Measurements from ENCODE around the gene TTBK1.

Gene TTBK1

DNA sequence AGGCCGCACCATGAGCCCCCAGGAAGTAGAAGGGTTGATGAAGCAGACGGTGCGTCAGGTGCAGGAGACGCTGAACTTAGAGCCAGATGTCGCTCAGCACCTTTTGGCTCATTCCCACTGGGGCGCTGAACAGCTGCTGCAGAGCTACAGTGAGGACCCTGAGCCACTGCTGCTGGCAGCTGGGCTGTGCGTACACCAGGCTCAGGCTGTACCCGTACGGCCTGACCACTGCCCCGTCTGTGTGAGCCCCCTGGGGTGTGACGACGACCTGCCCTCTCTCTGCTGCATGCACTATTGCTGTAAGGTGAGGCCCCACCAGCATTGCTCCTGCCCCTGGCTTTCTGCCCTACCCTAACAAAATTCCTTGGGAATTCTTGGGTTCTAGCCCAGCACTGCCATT is 27.1 kb upstream of the TTBK1 start:
- no peak for TF ChIP-seq GATA1 (IDR thresholded peaks at IDR 0.05; ENCODE audit: low read depth, low read length)
- no peak for TF ChIP-seq POLR2A (IDR thresholded peaks at IDR 0.05; ENCODE audit: low read length)

DNA sequence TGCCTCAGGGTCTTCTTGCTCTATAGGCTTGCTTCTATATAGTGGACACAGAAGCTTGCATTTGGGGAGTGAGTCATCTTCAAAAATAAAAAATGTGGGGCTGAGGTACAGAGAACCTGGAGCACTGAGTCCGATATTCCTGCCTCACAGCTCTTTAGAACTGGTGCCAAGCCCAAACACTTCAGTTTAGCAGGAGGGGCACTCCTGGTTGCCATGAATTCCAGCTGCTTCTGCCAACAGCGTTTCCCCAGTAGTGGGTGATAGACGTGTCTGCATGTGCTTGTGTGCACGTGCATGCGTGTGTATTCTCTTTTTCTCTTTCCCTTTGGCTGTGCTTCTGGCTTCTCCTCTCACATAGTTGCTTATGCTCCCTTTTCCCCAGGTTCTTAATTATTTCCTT is 25.9 kb upstream of the TTBK1 start:
- no peak for TF ChIP-seq POLR2A (IDR thresholded peaks at IDR 0.05; ENCODE audit: low read length)

More for the DNA sequence above, 27.1 kb upstream of the TTBK1 start:
- no peak for DNase-seq

DNA sequence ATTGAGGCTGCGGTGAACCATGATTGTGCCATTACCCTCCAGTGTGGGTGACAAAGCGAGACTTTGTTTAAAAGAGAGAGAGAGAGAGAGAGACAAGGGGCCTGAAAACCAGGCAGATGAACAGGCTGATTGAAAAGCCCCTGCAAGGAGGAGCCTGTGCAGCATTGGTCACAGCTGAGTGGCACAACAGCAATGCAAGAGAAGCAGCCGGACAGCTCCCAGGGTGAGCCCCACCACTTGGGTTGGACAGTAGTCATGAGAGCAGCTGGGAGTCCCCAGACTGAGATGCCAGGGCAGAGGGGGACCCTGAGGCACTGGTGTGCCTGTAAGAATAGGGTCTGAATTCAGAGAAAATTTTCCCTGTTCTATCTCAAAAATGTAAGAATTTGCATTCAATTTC is 24.2 kb upstream of the TTBK1 start:
- no peak for TF ChIP-seq POLR2A (IDR thresholded peaks at IDR 0.05; ENCODE audit: low read length)
- TF ChIP-seq GATA1 (IDR thresholded peaks at IDR 0.05; ENCODE audit: low read depth, low read length) = no peak
- no peak for DNase-seq

More for the DNA sequence above, 25.9 kb upstream of the TTBK1 start:
- no peak for DNase-seq

DNA sequence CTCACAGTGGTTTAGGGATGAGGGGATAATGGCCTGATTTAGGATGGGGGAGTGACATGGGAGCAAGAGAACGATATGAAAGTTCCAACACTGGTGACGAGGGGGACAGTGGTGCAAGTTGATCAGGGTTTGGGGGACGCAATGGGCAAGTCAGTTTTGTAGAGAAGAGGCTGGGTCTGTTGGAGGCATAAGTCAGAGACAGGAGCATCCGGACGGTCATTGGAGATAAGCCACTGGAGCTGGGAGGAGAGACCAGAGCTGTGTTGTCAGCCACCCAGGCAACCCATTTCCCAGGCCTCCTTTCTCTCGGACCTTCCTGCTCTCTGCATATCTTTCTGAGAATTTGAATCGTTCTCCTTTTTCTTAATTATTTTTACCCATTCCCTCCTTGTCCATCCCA is 23.5 kb upstream of the TTBK1 start:
- DNase-seq = no peak
- TF ChIP-seq GATA1 (IDR thresholded peaks at IDR 0.05; ENCODE audit: low read depth, low read length) (no peak), POLR2A (IDR thresholded peaks at IDR 0.05; ENCODE audit: low read length) (no peak)

DNA sequence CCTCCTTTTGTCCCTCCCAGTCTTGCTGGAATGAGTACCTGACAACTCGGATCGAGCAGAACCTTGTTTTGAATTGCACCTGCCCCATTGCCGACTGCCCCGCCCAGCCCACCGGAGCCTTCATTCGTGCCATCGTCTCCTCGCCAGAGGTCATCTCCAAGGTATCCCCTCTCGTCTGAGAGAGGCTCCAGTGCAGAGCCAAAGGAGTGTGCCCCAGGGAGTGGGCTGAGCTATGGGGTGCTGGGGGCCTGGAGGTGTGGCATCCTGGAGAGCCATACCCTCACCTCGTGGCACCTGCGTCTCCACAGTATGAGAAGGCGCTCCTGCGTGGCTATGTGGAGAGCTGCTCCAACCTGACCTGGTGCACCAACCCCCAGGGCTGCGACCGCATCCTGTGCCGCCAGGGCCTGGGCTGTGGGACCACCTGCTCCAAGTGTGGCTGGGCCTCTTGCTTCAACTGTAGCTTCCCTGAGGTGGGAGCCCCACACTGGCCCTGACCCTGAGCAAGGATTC is 22.8 kb upstream of the TTBK1 start:
- TF ChIP-seq POLR2A (IDR thresholded peaks at IDR 0.05; ENCODE audit: low read length) (no peak), GATA1 (IDR thresholded peaks at IDR 0.05; ENCODE audit: low read depth, low read length) (no peak)
- DNase-seq = no peak

DNA sequence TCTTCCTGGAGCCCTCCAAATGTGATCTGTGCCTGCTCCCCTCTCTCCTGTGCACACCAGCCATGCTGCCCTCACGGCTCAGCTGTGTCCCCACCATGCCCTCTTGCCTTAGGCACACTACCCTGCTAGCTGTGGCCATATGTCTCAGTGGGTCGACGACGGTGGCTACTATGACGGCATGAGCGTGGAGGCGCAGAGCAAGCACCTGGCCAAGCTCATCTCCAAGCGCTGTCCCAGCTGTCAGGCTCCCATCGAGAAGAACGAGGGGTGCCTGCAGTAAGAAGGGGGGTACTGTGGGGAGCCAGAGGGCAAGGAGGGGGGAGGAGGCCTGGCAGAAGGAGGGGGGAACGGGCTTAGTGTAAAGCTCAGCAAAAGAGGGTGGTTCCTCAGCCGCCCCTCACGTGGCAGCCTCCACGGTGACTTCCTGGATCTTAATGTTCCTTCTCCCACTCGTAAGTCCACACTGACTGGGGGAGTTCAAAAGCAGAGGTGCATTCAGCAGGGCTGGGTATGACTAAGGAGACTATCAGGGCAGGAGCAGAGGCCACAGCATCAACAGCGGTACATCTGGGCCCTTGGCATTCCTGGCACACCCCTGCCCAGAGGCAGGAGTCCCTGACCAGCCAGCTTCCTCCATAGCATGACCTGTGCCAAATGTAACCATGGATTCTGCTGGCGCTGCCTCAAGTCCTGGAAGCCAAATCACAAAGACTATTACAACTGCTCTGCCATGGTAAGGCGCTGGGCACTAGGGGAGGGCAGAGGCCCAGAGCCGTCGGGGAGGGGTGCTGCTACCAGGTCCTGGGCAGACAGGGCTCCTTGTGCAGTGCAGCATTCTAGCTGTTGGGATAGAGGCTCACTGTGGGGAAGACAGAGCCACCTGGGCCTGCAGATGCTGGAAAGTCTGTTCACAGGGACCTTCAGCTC is 22.0 kb upstream of the TTBK1 start:
- TF ChIP-seq GATA1 (IDR thresholded peaks at IDR 0.05; ENCODE audit: low read depth, low read length) (no peak), POLR2A (IDR thresholded peaks at IDR 0.05; ENCODE audit: low read length) (no peak)
- DNase-seq = no peak

DNA sequence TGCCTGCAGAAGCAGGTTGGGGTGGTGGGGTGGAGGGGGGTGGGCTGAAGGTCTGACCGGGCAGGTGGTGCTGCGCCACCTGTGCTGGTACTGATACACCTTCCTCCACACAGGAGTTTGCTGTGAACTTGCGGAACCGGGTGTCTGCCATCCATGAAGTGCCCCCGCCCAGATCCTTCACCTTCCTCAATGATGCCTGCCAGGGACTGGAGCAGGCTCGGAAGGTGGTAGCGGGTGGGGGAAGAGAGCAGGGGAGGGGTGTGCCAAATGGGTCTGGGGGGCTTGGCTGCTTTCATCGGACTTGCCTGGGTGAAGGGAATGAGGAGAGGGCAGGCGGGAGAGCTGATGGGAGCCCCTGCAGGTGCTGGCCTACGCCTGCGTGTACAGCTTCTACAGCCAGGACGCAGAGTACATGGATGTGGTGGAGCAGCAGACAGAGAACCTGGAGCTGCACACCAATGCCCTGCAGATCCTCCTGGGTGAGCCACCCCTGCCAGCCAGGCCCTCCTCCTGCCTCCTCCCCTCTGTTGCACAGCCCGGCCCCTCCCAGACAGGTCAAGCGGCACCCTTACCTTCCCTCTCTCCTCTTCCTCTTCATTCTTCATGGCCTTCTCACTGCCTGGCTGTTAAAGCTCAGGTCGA is 20.7 kb upstream of the TTBK1 start:
- no peak for DNase-seq
- TF ChIP-seq GATA1 (IDR thresholded peaks at IDR 0.05; ENCODE audit: low read depth, low read length) (no peak), POLR2A (IDR thresholded peaks at IDR 0.05; ENCODE audit: low read length) (no peak)

DNA sequence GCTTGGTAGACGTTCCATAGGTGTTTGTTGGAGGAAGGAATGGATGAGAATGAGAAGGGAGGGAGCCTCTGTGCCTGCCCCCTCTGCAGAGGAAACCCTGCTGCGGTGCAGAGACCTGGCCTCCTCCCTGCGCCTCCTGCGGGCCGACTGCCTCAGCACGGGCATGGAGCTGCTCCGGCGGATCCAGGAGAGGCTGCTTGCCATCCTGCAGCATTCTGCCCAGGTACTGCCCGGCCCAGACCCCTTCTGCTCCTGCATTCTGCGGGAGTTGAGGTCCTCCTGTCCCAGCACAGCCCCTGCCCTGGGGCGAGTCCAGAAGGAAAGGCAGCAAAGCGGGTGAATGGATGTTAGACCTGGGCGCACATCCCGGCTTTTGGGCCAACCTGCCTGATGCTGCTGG is 20.1 kb upstream of the TTBK1 start:
- no peak for TF ChIP-seq GATA1 (IDR thresholded peaks at IDR 0.05; ENCODE audit: low read depth, low read length)
- TF ChIP-seq POLR2A (IDR thresholded peaks at IDR 0.05; ENCODE audit: low read length) = no peak
- DNase-seq = no peak

DNA sequence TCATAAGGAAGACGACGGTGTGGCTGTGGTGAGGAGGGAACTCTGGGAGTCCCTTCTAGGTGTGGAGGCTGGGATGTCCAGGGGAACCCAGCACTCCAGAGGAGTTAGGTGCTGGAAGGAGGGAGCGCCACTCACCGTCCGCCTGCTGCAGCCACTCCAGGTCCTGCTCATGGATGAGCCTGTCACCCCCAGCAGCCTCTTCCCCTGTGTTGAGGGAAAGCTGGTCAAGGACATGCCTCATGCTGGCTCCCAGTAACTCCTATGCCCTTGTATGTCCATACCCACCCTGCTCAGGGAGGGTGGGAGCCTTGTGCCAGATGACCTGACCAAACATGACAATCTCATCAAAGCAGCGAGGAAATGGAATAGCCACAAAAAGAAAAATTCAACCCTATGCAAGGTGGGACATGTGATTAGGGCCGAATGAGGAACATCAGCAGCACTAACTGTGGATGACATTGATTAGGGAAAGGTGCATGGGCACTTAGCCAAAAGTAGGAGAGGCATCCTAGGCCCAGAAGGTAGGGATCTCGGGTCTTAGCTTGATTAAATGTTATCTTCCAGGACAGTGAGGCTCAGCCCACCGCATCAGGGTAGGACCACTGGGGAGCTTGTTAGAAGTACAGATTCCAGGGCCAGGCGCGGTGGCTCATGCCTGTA is 17.0 kb upstream of the TTBK1 start:
- peak in 1 of 2 experiments; percentile 76 for DNase-seq
- TF ChIP-seq GATA1 (IDR thresholded peaks at IDR 0.05; ENCODE audit: low read depth, low read length) (no peak), POLR2A (IDR thresholded peaks at IDR 0.05; ENCODE audit: low read length) (no peak)

DNA sequence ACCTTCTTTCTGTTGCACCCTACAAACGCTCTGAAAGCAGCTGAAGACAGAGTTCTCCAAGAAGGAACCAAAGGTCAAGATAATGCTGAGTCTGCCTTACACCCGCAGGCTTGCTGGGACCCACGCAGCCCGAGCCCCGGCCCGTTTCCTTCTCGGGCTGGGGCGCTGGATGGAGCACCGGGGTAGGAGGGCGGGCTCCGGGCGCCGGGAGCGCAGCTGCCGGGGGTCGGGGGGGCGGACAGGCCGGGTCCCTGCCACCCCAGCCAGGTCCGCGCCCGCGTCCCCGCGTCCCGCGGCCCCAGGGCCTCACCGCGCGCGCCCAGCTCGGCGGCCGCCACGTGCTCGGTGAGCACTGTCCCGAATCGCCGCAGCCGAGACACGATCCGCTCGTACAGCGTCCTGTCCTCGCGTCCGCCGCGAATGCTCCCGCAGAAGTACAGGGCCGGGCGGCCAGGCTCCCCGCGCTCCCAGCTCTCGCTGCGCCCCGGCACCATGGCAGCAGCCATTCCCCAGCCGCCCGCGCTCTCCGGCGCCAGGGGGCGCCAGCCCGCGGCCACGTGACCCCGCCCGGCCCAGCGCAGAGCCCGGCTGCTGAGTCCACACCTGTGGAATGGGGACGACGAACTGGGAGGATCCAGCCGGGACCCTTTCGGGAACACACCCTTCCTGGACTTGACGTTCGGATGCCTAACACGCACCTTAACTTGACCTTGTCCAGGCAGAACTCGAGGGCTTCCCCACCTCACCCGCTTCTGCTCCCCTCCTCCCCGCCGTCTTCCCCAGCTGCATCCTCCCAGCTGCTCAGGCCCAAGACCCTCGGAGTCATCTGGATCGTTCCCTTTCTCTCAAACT is 14.1 kb upstream of the TTBK1 start, which contains the start of gene DNPH1:
Gene DNPH1, minus strand, starts transcription at position 531 of the 852 bp plus-strand sequence. Its CDS starts 25 bp downstream, at position 506.
- DNase-seq = peak; percentile 79 to 88

DNA sequence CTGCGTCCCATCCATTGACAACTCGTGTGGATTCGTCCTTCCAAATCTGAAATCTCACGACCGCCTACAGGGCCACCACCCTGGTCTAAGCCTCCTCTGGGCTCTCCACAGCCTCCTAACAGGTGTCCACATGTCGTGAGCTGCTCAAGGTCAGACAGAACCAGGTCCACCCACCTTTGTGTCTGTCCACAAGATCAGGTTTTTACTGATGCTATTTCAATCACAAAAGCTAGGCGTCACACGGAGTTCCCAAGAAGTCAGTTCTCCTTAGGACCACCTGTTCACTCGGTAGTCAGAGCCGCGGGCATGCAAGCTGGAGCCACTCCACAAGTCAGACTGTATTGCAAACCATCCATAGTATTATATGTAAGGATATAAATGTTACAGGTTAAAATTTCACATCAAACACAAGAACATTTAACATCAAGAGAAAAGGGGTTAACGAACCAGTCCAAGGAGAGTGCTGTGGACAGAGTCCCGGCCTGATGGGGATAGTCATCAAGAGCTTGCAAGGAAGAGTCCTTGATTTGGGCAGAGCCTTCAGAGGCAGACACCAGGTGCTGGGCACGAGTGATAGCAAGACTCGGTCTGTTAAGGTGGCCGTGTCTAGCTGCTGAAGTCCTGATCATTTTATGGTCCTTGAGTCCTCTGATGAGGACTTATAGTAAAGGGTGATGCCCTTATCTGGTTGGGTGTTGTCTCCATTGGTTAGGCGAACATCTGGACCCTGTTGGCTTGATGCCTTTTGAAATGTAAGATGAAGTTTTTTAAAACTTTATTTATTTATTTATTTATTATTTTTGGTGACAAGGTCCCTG is 13.3 kb upstream of the TTBK1 start:
- DNase-seq = peak; percentile 31 to 43
- TF ChIP-seq GATA1 (IDR thresholded peaks at IDR 0.05; ENCODE audit: low read depth, low read length) (no peak), POLR2A (IDR thresholded peaks at IDR 0.05; ENCODE audit: low read length) (no peak)

More for the DNA sequence above, 14.1 kb upstream of the TTBK1 start, which contains the start of gene DNPH1:
- TF ChIP-seq POLR2A (IDR thresholded peaks at IDR 0.05; ENCODE audit: low read length) (peak; percentile 56), GATA1 (IDR thresholded peaks at IDR 0.05; ENCODE audit: low read depth, low read length) (no peak)

DNA sequence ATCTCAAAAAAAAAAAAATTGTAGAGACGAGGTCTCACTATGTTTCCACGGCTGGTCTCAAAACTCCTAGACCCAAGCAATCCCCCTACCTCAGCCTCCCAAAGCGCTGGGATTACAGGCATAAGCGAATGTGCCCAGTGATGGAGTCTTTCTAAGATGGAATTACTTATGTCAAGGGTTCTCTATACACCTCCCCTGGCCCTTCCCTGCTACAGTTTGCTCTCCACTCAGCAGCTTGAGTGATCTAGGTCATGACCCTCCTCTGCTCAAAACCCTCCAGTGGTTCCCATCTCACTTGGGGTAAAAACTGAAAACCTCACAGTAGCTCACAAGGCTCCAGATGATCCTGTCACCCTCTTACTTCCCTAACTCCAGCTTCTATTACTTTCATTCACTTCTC is 12.2 kb upstream of the TTBK1 start:
- TF ChIP-seq GATA1 (IDR thresholded peaks at IDR 0.05; ENCODE audit: low read depth, low read length) (no peak), POLR2A (IDR thresholded peaks at IDR 0.05; ENCODE audit: low read length) (no peak)
- no peak for DNase-seq
